B cell (primary cell): ENCODE results near the gene FSIP1. TPM values are rescaled to one million over a fixed set of nuclear protein-coding genes. Genes with fewer than 3 reads are reported as not detected.

ENCODE experiments used
- ATAC-seq: fragments of 200-7000 bp; cut with Tn5 transposase; one replicate; pipeline ENCODE4 v1.10.0; 2021; ENCODE audit warnings: low read depth, mild to moderate bottlenecking, moderate number of reproducible peaks, moderate library complexity
- CTCF ChIA-PET: fragments of 350-600 bp; sonication (Branson Sonifier 250); formaldehyde crosslinking; loops from one replicate; lab custom pipeline; 2021; ENCODE audit warnings: antibody characterized with exemption, inconsistent platforms; lab: Charles Lee
- POLR2A ChIA-PET: fragments of 350-600 bp; sonication (Branson Sonifier 250); formaldehyde crosslinking; loops from one replicate; lab custom pipeline; 2021; ENCODE audit warnings: antibody characterized with exemption; lab: Charles Lee
- DNase-seq: peaks from one replicate; pipeline ENCODE4 v3.0.0; 2013
- H2AFZ ChIP-seq: 2 replicates; pipeline ENCODE4 v1.6.1; 2012; ENCODE audit warnings: mild to moderate bottlenecking, low read depth, low read length; ENCODE audit not compliant: insufficient read depth, poor library complexity, severe bottlenecking
- H3K27ac ChIP-seq, 2 donors: 1 replicate in 1 of 2; 2 replicates in 1 of 2; pipeline ENCODE4 v1.5.1; 2012 to 2013; ENCODE audit warnings: low read length in 2 of 2, mild to moderate bottlenecking in 2 of 2, moderate library complexity in 1 of 2
- H3K27me3 ChIP-seq, 4 experiments: fragments of 200-600 bp in 1 of 4; sonication (generic) in 1 of 4; replicated peaks in 1 of 4; 1 replicate in 2 of 4; 2 replicates in 2 of 4; pipeline versions ENCODE4 v1.6.1 to v1.7.0; 2013 to 2016; ENCODE audit warnings: low read length in 3 of 4, mild to moderate bottlenecking in 2 of 4, mixed read lengths in 1 of 4, moderate library complexity in 1 of 4; ENCODE audit not compliant: insufficient read depth in 4 of 4, control insufficient read depth in 3 of 4; ENCODE audit errors: control extremely low read depth in 1 of 4
- H3K36me3 ChIP-seq, 2 experiments: replicated peaks in 1 of 2; 1 replicate in 1 of 2; 2 replicates in 1 of 2; pipeline versions ENCODE4 v1.6.1 to v1.7.1; 2013; ENCODE audit warnings: low read length in 1 of 2; ENCODE audit not compliant: insufficient read depth in 2 of 2, control insufficient read depth in 1 of 2; ENCODE audit errors: control extremely low read depth in 1 of 2, extremely low read depth in 1 of 2
- H3K4me1 ChIP-seq, 2 donors: fragments of 200-600 bp in 1 of 2; sonication (generic) in 1 of 2; 1 replicate in 1 of 2; 2 replicates in 1 of 2; pipeline versions ENCODE4 v1.5.1 to v1.6.1; 2013 to 2017; ENCODE audit warnings: low read length in 2 of 2; ENCODE audit not compliant: control insufficient read depth in 2 of 2, insufficient read depth in 2 of 2
- H3K4me2 ChIP-seq: replicated peaks from 2 replicates; pipeline ENCODE3; 2012; ENCODE audit warnings: mild to moderate bottlenecking, low read depth, low read length; ENCODE audit not compliant: poor library complexity, severe bottlenecking
- H3K4me3 ChIP-seq, 5 experiments: fragments of 200-600 bp in 1 of 5; sonication (generic) in 1 of 5; 1 replicate in 3 of 5; 2 replicates in 2 of 5; pipeline versions ENCODE4 v1.5.1 to v1.7.0; 2011 to 2016; ENCODE audit warnings: low read length in 4 of 5, mild to moderate bottlenecking in 4 of 5, low read depth in 2 of 5, control low read depth in 1 of 5, moderate library complexity in 1 of 5; ENCODE audit not compliant: insufficient read depth in 1 of 5; ENCODE audit errors: control extremely low read depth in 1 of 5, extremely low read depth in 1 of 5
- H3K79me2 ChIP-seq: fragments of 200-600 bp; sonication (generic); one replicate; pipeline ENCODE4 v1.6.0; 2016; ENCODE audit warnings: low read length; ENCODE audit not compliant: control insufficient read depth, insufficient read depth
- H3K9ac ChIP-seq: fragments of 200-600 bp; sonication (generic); 2 replicates; pipeline ENCODE4 v1.6.1; 2017; ENCODE audit warnings: mild to moderate bottlenecking, low read length, moderate library complexity
- H3K9me3 ChIP-seq, 3 donors: one replicate each; pipeline versions ENCODE4 v1.6.1 to v1.7.1; 2013; ENCODE audit warnings: low read length in 2 of 3; ENCODE audit not compliant: control insufficient read depth in 2 of 3, insufficient read depth in 1 of 3; ENCODE audit errors: control extremely low read depth in 1 of 3
- H4K20me1 ChIP-seq: 2 replicates; pipeline ENCODE4 v1.6.0; 2012; ENCODE audit warnings: mild to moderate bottlenecking, low read length; ENCODE audit not compliant: insufficient read depth, control insufficient read depth, poor library complexity, severe bottlenecking
- H3K27ac Mint-ChIP-seq: one replicate; pipeline ENCODE4 v1.8.0; 2021; ENCODE audit warnings: mixed read lengths
- H3K27me3 Mint-ChIP-seq: one replicate; pipeline ENCODE4 v1.8.0; 2021; ENCODE audit warnings: mixed read lengths
- H3K4me1 Mint-ChIP-seq: one replicate; pipeline ENCODE4 v1.8.0; 2021; ENCODE audit warnings: mixed read lengths
- H3K4me3 Mint-ChIP-seq: one replicate; pipeline ENCODE4 v1.8.0; 2021; ENCODE audit warnings: mixed read lengths
- H3K9me3 Mint-ChIP-seq: one replicate; pipeline ENCODE4 v1.8.0; 2022; ENCODE audit warnings: mixed read lengths; ENCODE audit not compliant: insufficient read depth
- CTCF ChIP-seq: fragments of 200-600 bp; IDR thresholded peaks from one replicate; pipeline ENCODE4 v1.8.0; 2022; ENCODE audit warnings: antibody characterized with exemption, mild to moderate bottlenecking
- EZH2 ChIP-seq: IDR thresholded peaks from 2 replicates; pipeline ENCODE4 v1.6.1; 2012; ENCODE audit warnings: borderline replicate concordance, low read depth, mild to moderate bottlenecking, moderate library complexity, low read length; ENCODE audit not compliant: insufficient read depth, poor library complexity, severe bottlenecking
- WGBS: methylation state at CpG from one replicate; pipeline ENCODE4 v1.1.5; 2013; ENCODE audit warnings: missing lambda C conversion rate; ENCODE audit not compliant: insufficient coverage; 5-methylcytosine and 5-hydroxymethylcytosine counted together
- intact Hi-C: fragments of 100-400 bp; cut with micrococcal nuclease; formaldehyde crosslinking; loops from one replicate; pipeline ENCODE4 v1.10.0; 2022
- polyA plus RNA-seq: library from polyadenylated mRNA; depleted of rRNA; stranded (reverse); fragments of >200 nt; gene quantifications from 2 replicates; pipeline ENCODE4 v1.2.3, GENCODE V29; 2012
- total RNA-seq, 2 donors: library from RNA; stranded (reverse); fragments of 120-200 nt in 1 of 2; gene quantifications; 1 replicate in 1 of 2; 2 replicates in 1 of 2; pipeline versions ENCODE4 v1.2.3 to v1.2.4, GENCODE V29; 2013 to 2022

Gene FSIP1
- total and polyA plus RNA-seq, 2 donors (not counting 1 experiment from before 2014, with no cell fraction given), result 0.19 to 0.49 TPM

- Histone ChIP-seq H2AFZ (no peak overlapping the region), H4K20me1 (no peaks in the 10 kb centered on the region), H3K27ac (no peak overlapping the region), H3K4me2 (no peak overlapping the region), H3K79me2 (no peaks in the 10 kb centered on the region), H3K27me3 (no peaks in the 10 kb centered on the region), H3K36me3 (no peaks in the 10 kb centered on the region), H3K4me1 (no peaks in the 10 kb centered on the region), H3K9me3 (no peaks in the 10 kb centered on the region), H3K4me3 (no peak overlapping the region), H3K9ac (no peak overlapping the region)
- Mint-ChIP-seq H3K9me3 (no peaks in the 10 kb centered on the region), H3K27me3 (peaks cover 13% of the 10 kb centered on the region), H3K4me3 (no peak overlapping the region), H3K4me1 (no peaks in the 10 kb centered on the region), H3K27ac (no peak overlapping the region)
- POLR2A ChIA-PET, result no interaction called here
- DNase-seq, result no peak
- WGBS, result 93% methylated on average over 4 of the region's 8 CpGs
- CTCF ChIA-PET, result no interaction called here
- TF ChIP-seq CTCF, result no peak
- no peak for TF ChIP-seq EZH2
- intact Hi-C loops, result no loop called here
- ATAC-seq, result no peak
Observed at GRCh38 chr15:39595338-39596221, 187.1 kb downstream of the FSIP1 start.
